Myocyte (in vitro differentiated cells): Measurements from ENCODE around the gene NPY1R. TPM values are rescaled to one million over a fixed set of nuclear protein-coding genes. Genes with fewer than 3 reads are reported as not detected.
A peak's percentile ranks its signal among the peaks of the same experiment; 100 is the strongest.

Source experiments
- DNase-seq: peaks from one replicate; pipeline ENCODE4 v3.0.0-alpha.2; 2012; ENCODE audit warnings: low read depth
- polyA plus RNA-seq: library from polyadenylated mRNA; unstranded; fragments of >200 nt; gene quantifications from one replicate; pipeline ENCODE4 v1.2.1, GENCODE V29; 2012; ENCODE audit warnings: missing spikeins
- total RNA-seq: library from RNA; depleted of rRNA; stranded (reverse); fragments of >200 nt; gene quantifications from 2 replicates; pipeline ENCODE4 v1.2.3, GENCODE V29; 2014

NPY1R gene
- total RNA-seq = 0.16 TPM in 1 of 2 replicates, not detected in the other
- polyA plus RNA-seq = not detected

DNA sequence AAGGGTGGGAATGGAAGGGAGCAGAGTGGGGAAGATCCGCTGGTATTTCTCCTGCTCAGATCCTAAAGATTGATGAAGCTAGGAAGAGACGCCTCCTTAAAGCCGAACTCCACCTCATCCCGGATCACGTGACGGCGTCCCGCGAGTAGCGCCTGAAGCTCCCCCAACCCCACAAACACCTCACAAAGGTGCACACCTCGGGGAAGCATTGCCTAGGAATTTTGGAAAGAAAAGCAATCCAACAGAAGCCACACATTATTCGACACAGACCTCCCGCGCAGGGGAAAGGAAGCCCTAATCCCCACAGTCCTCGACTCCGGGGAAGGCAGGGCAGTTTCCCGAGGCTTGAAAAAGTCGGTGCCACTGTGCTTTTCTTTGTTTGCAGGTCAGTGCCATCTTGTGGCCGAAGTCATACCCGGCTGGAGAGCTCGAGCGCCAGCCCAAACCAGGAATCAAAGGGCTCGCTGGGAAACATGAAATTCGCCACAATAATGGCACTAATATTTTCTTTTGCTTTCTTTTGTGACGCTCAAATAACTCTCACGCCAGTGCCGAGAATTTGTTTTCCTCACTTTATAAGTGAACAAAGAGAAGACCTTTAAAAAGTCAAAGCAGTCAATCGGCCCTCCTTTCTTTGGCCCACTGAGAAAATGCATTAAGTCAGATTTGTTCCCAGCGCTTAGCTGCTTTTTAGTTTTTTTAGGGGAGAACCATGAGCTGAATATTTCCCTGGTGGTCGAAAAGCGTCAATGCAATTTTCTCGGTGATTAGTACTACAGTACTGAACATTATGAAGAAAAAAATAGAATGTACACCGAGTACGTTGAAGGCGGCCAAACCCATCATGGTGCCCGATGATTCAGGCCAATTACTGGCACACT, at the start of gene NPY1R:
NPY1R (minus strand) TSS at position 71 of the 881 bp plus-strand sequence. CDS start 6,042 bp downstream, outside the sequence.
- DNase-seq = peak; percentile 87

DNA sequence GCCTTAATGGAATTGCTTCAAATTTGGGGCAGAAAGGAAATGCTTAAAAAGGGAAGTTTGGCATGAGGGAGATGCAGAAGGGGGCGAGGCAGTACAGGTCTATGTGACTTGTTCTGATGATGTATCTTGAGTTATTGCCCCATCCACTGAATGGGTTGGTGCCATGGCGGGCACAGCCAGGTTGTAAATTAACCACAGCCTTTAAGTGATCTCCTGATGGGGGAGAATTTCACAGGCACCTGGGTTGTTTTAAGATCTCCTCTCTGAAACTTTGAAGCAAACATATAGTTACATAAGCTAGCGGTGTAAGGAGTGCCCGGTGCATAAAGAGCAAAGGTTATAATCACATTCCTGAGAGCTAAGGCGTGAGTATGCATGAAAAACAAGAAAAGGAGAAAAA, 48.3 kb upstream of the NPY1R start:
- no peak for DNase-seq

DNA sequence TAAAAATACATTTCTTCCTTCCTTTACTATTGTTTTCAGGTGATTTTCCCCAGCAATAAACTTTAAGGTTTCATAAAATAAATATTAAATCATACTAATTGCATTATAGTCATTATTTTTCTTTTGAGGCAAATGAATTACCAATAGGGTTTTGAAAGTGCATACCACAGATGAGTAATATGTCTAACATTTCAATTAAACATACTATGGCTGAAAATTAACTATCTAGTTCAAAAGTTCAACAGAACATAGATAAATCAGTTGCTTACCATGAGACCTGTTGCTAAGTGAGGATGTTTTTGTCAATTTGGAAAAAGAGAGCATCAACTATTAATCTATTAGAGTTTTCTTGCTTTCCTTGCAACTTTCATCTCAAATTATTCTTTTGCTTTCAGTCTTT, 46.3 kb upstream of the NPY1R start:
- no peak for DNase-seq

DNA sequence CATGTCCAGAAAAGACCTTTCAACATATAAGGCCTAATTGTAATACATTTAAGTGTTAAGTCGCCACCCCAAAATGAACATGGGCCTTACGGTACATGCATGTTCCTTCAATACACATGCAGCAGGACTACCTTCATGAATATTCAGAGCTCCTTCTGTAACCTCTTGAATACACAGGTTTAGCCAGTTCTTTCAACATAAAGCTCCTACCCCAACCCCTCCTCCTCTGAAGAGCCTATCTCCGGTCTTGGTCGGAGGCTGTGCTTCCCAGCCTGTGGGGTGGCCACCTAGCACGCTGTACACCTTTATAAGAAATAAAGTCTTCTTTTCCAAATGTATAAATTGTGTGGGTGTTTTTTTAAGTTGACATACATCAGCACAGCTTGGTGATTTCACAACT, 39.6 kb upstream of the NPY1R start:
- DNase-seq = no peak

DNA sequence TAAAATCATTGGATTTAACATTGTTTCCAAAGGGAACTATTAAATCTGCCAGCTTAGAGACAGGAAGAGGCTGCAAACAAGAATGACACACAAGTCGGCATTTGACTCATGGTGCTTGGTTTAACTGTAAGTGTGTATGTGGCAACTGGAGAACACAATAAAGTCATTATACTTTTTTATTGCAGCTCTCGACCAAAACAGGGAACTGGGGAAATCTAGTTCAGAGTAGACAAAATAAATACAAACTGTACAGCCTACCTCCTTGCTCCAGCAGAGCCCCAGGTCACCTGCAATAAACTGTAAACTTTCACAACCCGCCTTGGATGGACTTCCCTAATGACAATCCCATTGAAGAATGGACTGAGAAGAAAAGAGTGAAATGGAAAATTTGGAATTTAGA, 35.3 kb upstream of the NPY1R start:
- DNase-seq = no peak

DNA sequence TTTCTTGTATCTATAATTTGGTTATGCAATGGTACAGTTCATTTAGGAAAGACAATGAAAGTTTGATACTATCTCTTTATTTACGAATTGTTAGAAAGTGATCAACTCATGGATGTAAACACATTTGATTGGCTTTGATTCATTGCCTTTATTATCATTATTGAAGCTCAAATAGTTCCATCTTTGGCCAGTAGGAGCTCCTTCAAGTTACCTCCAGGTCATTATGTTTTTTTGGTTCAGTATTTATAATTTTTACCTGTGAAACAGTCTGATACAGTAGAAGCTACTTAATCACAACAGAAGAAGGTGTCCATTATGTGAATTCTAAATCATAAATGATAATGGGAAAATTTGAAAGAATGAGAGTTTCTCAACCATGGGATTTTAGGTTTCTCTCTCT, 23.7 kb upstream of the NPY1R start:
- no peak for DNase-seq

DNA sequence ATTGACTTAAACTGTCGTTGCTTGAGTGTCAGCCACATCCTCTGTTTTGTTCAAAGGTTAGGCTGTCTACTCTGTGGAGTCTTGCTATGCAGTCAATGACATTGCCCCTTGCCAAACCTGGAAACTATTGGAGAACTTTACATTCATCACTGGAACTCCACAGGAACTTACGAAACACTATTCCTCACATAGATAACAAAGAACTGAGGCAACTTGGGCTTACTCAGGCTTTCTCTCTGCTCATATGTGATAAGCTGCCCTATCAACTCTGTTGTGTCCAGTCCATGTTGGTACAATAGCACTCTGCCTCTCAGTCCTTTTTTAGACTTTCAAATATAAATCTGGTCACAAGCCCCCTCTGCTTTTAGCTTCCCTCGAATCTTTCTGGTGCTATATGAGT, 20.7 kb upstream of the NPY1R start:
- DNase-seq = no peak

DNA sequence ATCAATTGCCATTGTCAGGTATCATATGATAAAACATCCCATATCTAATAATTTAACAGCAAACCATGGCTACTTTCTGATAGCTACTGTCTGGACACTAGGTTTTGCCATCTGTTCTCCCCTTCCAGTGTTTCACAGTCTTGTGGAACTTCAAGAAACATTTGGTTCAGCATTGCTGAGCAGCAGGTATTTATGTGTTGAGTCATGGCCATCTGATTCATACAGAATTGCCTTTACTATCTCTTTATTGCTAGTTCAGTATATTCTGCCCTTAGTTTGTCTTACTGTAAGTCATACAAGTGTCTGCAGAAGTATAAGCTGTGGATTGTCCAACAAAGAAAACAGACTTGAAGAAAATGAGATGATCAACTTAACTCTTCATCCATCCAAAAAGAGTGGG, 18.3 kb upstream of the NPY1R start:
- DNase-seq = no peak

DNA sequence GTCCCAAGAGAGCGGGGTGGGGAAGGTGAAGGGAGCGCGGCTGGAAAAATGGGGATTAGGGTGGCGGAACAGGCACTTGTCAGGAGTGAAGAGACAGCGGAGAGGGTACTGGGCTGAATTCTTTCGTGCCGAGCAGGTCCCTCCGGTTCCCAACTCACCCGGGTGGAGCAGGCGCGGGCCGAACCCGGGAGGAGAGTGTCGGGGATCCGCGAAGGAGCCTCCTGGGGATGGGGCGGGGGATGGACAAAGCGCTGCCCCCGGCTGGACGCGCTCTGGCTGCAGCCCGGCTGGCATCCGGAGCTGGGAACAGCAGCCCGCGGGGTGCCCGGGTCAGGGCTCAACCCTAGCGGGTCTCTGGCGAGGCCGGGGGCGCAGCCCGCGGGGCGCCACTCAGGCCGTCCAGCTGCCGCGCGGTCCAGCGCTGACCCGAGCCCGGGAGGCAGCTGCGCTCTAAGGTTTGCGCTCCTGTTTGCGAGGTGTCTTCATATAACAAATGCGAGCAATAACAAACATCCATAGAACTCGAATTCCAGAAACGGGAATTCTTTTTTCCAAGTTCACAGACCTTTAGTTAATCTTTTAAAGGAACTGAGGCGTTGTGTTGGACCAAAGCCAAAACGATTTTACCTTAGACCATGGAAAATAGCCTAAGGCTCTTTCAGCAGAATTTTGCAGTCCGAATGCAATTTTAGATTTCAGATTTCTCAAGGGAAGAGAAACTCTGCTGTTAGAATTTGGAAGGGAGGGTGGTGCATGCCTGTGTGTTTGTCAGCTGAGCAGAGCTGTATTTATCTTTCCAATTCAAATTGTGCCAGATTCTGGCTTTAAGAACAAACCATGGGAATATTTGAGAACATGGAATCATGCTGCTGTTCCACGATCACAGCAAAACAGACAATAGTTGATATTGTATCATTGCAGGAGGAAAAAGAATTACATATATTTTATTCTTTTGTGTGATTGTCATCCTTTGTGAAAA, 12.0 kb upstream of the NPY1R start:
- DNase-seq = peak; percentile 3

DNA sequence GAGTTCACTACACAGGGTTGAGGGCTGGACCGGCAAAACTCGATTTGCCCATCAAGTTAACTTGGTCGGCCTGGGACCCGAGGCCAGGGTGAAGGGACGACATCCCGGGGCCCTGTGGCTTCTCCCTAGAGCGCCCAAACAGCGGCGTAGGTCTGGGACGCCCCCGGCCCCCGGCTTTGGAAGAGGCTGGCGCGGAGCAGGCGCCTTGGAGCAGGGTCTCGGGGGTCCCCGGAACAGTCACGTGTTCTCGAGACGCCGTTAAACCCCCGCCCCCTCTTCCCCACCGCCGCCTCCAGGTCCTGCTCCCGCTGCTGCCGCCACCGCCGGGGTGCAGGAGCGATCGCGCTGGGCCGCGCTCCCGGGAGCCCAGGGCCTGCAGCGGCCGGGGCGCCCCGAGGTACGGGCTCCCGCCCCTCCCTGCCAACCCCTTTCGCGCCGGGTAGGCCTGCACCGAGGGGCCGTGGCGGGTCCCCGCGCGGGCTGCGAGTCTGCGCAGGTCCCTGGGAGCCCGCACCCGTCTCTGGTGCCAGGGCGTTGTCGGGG, 11.3 kb upstream of the NPY1R start, which contains the start of gene NPY5R:
NPY5R (plus strand) TSS at position 289 of the 543 bp plus-strand sequence. CDS start 6,382 bp downstream, outside the sequence.
- DNase-seq = no peak

DNA sequence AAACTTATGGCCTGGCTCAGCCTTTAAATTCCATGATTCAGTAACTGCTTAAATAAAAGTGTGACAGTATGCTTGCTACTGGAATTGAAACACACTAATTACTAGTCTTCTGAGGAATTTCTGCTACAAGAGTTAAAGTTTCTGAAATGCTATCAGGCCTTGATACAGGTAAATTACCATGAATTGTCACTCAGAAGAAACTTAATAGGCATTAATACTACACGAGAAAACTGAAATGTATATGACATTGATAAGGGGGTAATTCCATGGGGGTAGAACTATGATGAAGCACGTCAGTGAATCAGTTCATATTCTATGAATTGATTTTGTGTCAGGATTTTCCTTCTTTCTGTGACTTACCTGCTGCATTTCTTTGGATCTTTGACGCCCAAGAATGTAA, 3.0 kb upstream of the NPY1R start:
- DNase-seq = no peak

DNA sequence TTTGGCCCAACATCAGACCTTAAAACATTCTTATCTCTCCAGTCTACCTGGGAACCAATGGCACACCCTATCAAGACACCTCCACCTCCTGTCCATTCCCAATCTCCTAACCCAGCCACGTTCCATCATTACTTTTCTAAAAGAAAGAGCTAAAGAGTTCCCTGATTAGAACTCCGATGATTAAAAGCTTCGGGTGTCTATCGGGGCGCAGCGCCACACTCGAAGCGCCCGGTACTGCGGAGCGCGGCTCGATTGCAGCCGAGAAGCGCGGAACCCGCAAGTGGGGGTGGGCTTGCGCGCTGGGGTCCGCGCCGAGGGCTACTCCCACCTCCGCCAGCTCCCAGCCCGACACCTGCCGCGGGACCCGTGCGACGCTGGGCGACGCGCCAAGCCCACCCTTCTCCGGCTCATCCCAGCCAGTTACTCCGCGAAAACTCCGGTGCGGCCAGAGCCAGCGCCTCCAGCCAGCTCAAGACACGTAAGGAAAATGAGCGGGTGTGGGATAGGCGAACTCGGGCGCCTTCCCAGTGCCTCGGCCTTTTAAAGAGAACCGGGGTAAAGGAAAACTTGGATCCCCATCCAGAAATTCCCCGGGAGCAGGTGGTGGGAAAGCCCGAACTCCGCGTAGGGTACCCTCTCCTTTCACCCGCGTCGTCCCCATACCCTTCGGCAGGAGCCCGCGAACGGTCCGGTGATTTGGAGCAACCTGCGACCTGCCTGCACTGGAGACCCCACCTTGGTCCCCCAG, 593 bp downstream of the NPY1R start:
- DNase-seq = peak; percentile 6

DNA sequence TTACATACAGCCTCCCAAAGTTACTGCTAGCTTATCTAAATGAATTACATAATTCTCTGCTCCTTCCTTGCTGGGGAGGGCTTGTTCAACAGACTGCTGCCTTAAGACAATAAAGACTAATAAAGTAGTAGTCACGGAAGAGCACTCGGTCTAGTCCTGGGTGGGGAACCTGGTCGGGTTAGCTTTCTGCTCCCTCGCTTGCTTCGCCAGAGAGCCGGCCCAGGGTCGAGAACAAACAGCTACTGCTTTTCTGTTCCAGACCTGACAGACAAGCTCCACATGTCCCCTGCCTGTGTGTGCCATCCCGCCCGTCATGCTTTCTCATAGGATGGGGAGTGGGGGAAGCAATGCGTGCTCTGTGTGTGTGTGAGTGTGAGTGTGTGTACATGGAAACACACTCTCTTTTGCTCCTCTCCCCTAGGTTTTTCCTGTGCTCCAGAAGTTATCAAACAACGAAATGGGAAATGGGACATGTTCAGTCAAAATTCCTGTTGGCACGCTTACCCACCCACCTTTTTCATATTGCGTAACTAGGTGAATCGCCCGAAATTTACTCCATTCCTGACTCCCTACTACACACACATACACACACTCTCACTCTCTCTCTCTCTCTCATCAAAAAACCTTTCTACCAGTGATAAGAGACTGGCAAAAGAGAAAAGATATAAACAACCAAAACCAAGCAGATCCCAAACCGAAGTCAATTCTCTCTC, 1.3 kb downstream of the NPY1R start:
- no peak for DNase-seq

DNA sequence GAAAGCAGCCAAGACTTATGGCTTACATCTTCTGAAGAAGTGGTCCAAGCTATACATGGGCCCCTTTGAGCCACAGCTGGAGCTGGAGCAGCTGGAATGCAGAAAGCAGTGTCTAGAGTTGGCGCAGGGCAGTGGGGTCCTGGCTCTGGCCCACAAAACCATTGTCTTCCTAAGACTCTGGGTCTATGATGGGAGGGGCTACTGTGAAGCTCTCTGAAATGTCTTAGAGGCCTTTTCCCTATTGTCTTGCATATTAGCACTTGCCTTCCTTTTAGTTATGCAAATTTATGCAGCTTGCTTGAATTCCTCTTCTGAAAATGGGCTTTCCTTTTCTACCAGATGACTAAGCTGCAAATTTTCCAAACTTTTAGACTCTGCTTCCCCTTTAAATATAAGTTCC, 15.3 kb downstream of the NPY1R start:
- DNase-seq = no peak

DNA sequence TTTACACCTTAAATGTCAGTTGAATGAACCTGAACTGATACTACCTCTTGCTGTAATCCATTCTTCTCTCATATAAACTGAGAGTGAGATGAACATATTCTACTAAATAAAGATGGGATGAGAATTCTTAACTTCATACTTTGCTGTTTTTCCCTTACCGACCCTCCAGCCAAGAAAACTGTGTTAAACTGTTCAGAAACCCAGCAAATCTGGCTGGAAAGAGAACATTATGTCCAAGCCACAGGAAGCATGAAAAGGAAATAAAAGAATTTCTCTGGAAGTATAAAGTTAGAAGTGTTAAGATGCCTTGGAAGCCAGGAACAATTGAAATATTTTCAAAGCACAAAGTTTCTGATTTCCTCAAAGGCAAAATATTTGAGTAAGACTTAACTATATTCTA, 22.9 kb downstream of the NPY1R start:
- DNase-seq = no peak

DNA sequence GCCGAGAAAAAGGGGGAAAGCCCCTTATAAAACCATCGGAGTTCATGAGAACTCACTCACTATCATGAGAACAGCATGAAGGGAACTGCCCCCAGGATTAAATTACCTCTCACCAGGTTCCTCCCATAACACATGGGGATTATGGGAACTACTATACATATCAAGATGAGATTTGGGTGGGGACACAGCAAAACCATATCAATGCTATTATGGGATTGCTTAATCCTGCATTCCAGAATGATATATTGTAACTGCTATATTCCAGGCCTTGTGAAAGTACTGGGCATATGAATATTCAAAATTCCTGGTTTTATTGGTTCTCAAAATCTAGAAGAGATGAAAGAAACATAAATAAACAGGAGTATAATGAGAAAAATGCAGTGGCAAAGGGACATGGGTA, 29.3 kb downstream of the NPY1R start:
- DNase-seq = no peak

DNA sequence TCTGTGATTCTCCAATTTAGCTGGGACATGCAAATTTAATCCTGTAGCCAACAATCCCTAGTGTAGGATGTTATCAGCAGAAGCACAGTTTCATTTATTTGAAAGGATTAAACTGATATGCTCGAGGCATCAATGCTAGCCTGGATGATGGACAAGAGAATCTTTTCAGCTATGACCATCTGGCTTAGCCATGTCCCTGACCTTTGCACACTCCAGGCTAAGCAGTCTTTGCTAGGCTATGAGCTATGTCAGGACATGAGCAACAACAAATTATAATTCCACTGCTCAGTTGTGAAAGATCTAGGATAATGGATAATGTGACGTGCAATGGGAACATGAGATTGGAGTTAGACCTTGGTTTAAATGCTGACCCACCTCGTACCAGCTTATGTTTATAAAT, 32.0 kb downstream of the NPY1R start:
- DNase-seq = no peak

DNA sequence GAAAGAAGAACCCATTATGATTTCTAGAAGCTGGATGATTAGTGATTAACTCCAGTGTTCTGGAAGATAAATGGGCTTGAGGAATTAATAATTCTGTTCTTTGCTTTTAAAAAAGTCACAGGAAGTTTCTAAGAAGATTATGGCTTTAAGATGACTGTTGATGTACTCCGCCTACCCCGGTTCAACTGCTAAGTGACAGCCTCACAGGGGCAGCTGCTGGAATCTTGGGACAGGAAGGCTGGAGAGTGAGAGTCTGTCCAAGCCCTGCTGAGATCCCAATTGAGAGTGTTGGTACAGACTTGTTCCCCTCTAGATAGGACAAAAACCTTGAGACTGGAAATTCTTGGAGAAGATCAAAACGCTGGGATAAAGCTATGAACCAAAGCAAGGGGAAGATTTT, 37.3 kb downstream of the NPY1R start:
- DNase-seq = no peak

DNA sequence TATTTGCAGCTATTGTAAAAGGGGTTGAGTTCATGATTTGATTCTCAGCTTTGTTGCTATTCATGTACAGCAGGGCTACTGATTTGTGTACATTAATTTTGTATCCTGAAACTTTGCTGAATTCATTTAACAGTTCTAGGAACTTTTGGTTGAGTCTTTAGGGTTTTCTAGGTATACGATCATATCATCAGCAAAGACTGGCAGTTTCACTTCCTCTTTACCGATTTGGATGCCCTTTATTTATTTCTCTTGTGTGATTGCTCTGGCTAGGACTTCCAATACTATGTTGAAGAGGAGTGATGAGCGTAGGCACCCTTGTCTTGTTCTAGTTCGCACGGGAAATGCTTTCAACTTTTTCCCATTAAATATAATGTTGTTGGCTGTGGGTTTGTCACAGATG, 48.1 kb downstream of the NPY1R start:
- DNase-seq = no peak
